Ishikawa (cell line): ENCODE results near the gene ZC2HC1B.

ENCODE experiments used
- CEBPB ChIP-seq: IDR thresholded peaks from 2 replicates; pipeline ENCODE4 v1.6.1; 2012
- CREB1 ChIP-seq: IDR thresholded peaks from 2 replicates; pipeline ENCODE4 v1.6.1; 2012; ENCODE audit warnings: low read depth
- EGR1 ChIP-seq: IDR thresholded peaks from 2 replicates; pipeline ENCODE4 v1.6.1; 2012
- EP300 ChIP-seq: IDR thresholded peaks from 2 replicates; pipeline ENCODE4 v1.6.1; 2012; ENCODE audit warnings: borderline replicate concordance
- FOXM1 ChIP-seq: IDR thresholded peaks from 2 replicates; pipeline ENCODE4 v1.6.1; 2012; ENCODE audit warnings: low read depth, borderline replicate concordance
- NFIC ChIP-seq: IDR thresholded peaks from 2 replicates; pipeline ENCODE4 v1.6.1; 2012
- REST ChIP-seq: IDR thresholded peaks from 2 replicates; pipeline ENCODE4 v1.6.1; 2012; ENCODE audit warnings: low read depth, mild to moderate bottlenecking
- TAF1 ChIP-seq: IDR thresholded peaks from 2 replicates; pipeline ENCODE4 v1.6.1; 2012; ENCODE audit warnings: low read depth, mild to moderate bottlenecking
- TCF12 ChIP-seq: IDR thresholded peaks from 2 replicates; pipeline ENCODE4 v1.6.1; 2012; ENCODE audit warnings: low read depth
- TEAD4 ChIP-seq: IDR thresholded peaks from 2 replicates; pipeline ENCODE4 v1.6.1; 2012
- USF1 ChIP-seq: IDR thresholded peaks from 2 replicates; pipeline ENCODE4 v1.6.1; 2012
- YY1 ChIP-seq: IDR thresholded peaks from 2 replicates; pipeline ENCODE4 v1.6.1; 2012; ENCODE audit warnings: low read depth
- ZBTB7A ChIP-seq: IDR thresholded peaks from 2 replicates; pipeline ENCODE4 v1.6.1; 2012; ENCODE audit warnings: low read depth
- TF ChIP-seq, protein P1 (sequence below): IDR thresholded peaks from 2 replicates; pipeline ENCODE4 v1.6.1; 2012

The ZC2HC1B gene

GRCh38 chr6:143961886-143962878 is 97.9 kb downstream of the ZC2HC1B start:
- TF ChIP-seq, protein P1, sequence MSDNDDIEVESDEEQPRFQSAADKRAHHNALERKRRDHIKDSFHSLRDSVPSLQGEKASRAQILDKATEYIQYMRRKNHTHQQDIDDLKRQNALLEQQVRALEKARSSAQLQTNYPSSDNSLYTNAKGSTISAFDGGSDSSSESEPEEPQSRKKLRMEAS = no peak

DNA sequence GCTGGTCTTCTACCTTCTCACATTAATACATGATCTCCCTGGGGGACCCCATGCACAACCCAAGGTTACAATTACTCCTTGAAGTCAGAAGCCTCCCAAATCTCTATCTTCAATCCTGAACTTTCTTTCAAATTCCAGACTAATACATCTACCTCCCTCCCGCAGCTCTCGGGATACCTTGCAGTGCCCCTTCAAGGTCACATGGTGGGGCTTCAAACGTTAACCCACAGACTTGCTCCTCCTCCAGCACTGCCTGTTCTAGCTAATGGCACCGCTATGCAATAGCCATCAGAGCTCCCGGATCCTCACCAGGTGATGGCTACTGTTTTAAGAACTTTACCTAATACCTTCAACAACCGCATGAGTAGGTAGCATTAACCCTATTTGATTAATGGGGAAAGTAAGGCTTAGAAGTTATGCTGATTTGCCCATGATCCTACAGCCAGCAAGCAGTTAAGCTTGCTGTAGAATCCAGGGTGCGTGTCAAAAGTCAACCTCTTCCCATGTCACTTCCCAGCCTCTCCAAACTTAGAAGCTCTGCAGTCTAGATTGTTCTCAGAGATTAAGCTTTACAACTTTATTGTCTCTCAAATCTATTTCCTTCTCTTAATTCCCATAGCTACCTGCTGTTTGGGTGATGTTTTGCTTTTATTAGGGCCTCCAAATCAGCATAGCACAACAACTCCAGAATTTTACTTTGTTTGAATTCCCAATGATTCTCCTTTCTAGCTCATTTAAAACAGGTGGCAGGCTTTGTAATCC is 99.1 kb downstream of the ZC2HC1B start:
- TF ChIP-seq EGR1 (no peak), TAF1 (no peak), NFIC (no peak), EP300 (no peak), TCF12 (no peak), ZBTB7A (no peak)

DNA sequence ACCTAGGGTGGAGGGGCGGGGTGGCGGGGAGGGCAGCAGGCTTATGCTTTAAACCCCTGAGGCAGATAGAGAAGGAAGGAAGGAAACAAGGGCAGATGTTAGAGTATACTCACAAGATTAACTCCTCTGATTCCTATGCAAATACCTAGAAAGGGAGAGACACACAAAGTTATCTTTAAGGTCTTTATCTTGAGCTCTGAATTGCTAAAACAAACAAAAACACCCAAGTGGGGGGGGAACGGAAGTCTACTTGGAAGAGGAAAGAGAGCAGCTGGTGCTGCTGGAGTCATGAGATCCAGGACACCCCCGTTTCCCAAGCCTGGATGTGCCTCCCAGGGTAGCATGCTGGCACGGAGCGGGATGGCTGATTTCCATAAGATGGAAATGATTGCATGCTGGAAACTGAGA is 100.4 kb downstream of the ZC2HC1B start:
- TF ChIP-seq NFIC = no peak
- TF ChIP-seq TAF1 = no peak

DNA sequence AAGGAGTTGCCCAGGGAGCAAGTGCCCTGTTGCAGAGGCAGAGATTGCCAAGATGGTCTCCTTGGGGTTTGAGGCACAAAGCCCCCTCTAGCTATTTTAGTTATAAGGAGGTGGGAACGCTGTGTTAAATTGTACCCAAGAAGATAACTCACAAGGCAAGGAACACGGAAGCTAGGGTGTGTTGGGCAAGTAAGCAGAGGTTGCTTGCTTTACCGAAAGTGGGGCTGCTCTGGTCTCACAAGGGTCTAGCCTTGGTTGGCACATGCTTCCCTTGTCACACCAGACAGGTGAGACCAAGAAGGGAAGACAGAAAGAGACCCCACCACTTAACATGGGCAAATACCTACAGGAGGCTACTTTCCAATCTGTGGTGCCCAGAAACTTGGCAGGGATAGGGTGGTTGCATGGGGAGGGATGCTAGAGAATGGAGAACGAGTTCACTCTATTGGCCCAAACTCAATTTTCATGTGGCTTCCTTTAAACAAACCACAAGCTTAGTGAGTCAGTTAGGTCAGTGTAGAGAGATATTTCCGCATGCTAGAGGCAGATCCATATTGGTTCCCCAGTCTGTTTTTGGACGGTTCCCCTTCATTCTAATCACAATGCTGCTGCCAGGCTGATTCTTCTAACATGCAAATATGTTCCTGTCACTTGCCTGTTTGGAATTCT is 101.4 kb downstream of the ZC2HC1B start:
- TF ChIP-seq ZBTB7A (no peak), FOXM1 (no peak), CEBPB (no peak), TAF1 (no peak), CREB1 (no peak), YY1 (no peak)
- TF ChIP-seq, protein P1 = no peak

DNA sequence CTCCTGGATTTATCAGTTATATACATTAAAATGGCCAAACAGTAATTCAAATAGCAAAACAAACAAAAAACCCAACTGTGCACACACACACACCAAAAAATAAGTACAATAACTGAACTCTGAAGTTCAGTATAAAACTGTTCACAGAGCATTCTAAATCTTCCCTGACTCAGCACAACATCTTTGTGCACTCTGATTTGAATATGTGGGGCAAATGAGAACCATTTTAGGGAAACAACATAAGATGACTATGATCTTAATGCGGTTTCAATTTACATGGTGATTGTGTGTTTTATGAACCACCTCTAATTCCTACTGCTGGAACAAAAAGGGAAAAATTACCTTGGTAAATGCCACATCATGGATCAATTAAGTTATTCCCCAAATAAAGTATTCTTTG is 102.0 kb downstream of the ZC2HC1B start:
- TF ChIP-seq EGR1 (no peak), FOXM1 (no peak)

- TF ChIP-seq REST (no peak), USF1 (no peak), CEBPB (0 out of 2 replicates have a peak, but pooled peaks have one; percentile 2)
Observed at GRCh38 chr6:143967706-143968376, 103.6 kb downstream of the ZC2HC1B start.

GRCh38 chr6:143969077-143969476 is 104.8 kb downstream of the ZC2HC1B start:
- no peak for TF ChIP-seq TEAD4
- no peak for TF ChIP-seq NFIC
- no peak for TF ChIP-seq USF1
- no peak for TF ChIP-seq CEBPB
- TF ChIP-seq YY1 = no peak
